HL-60 (cell line): ENCODE results near the gene BTC.

Experiments
- DNase-seq, 2 experiments: peaks; one replicate each; pipeline ENCODE4 v3.0.0-alpha.2; 2010 to 2020; ENCODE audit warnings: low read depth in 1 of 2, low spot score in 1 of 2
- H3K27ac ChIP-seq: fragments of 250-450 bp; sonication (Bioruptor Pico); replicated peaks from 2 replicates; pipeline ENCODE4 v1.5.1; 2020; ENCODE audit warnings: mild to moderate bottlenecking, moderate library complexity
- H3K27me3 ChIP-seq: fragments of 250-450 bp; sonication (Bioruptor Pico); 2 replicates; pipeline ENCODE4 v1.5.1; 2021; ENCODE audit warnings: mild to moderate bottlenecking, moderate library complexity; ENCODE audit not compliant: insufficient read depth, poor library complexity, severe bottlenecking
- H3K4me3 ChIP-seq: replicated peaks from 2 replicates; pipeline ENCODE4 v1.5.1; 2011; ENCODE audit warnings: mild to moderate bottlenecking, control low read depth, low read length; ENCODE audit not compliant: insufficient read depth
- GABPA ChIP-seq: IDR thresholded peaks from 2 replicates; pipeline ENCODE4 v1.6.1; 2012; ENCODE audit warnings: low read depth
- POLR2AphosphoS5 ChIP-seq: IDR thresholded peaks from 2 replicates; pipeline ENCODE4 v1.6.1; 2012; ENCODE audit warnings: low read depth
- SPI1 ChIP-seq: IDR thresholded peaks from 2 replicates; pipeline ENCODE4 v1.6.1; 2012; ENCODE audit warnings: low read depth, mild to moderate bottlenecking, borderline replicate concordance
- TF ChIP-seq, protein P1 (sequence below): IDR thresholded peaks from 2 replicates; pipeline ENCODE4 v1.6.1; 2012; ENCODE audit warnings: low read depth; ENCODE audit not compliant: insufficient replicate concordance
- TF ChIP-seq, protein P2 (sequence below): IDR thresholded peaks from one replicate; pipeline ENCODE4 v1.5.1; 2011; ENCODE audit warnings: low read length, control low read depth, inconsistent platforms; ENCODE audit not compliant: insufficient read depth

The BTC gene

DNA sequence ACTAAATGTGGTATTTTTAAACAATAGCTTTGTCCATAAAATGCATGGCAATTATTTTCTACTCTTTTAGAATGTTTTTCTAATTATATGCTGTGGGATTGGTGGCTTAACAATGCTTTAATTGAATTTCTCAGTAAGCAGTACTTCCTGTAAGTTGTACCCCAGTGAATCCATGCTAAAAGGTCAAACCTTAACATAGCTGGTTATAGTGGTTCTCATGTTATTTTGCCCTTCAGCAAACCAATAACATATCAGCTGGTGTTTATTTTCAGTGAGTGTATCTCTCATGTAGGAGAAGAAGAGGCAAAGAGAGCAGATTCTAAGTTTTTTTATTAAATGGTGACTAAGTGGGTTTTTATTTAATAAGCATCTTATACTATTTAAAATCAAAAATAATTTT lies 41.5 kb downstream of the BTC start:
- H3K4me3 ChIP-seq, result no peak overlapping the region
- DNase-seq, result no peak
- no peaks in the 10 kb centered on the region for H3K27me3 ChIP-seq
- no peak overlapping the region for H3K27ac ChIP-seq
- TF ChIP-seq POLR2AphosphoS5 (no peak), SPI1 (no peak), GABPA (no peak)
- TF ChIP-seq, protein P1, sequence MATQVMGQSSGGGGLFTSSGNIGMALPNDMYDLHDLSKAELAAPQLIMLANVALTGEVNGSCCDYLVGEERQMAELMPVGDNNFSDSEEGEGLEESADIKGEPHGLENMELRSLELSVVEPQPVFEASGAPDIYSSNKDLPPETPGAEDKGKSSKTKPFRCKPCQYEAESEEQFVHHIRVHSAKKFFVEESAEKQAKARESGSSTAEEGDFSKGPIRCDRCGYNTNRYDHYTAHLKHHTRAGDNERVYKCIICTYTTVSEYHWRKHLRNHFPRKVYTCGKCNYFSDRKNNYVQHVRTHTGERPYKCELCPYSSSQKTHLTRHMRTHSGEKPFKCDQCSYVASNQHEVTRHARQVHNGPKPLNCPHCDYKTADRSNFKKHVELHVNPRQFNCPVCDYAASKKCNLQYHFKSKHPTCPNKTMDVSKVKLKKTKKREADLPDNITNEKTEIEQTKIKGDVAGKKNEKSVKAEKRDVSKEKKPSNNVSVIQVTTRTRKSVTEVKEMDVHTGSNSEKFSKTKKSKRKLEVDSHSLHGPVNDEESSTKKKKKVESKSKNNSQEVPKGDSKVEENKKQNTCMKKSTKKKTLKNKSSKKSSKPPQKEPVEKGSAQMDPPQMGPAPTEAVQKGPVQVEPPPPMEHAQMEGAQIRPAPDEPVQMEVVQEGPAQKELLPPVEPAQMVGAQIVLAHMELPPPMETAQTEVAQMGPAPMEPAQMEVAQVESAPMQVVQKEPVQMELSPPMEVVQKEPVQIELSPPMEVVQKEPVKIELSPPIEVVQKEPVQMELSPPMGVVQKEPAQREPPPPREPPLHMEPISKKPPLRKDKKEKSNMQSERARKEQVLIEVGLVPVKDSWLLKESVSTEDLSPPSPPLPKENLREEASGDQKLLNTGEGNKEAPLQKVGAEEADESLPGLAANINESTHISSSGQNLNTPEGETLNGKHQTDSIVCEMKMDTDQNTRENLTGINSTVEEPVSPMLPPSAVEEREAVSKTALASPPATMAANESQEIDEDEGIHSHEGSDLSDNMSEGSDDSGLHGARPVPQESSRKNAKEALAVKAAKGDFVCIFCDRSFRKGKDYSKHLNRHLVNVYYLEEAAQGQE, result no peak
- TF ChIP-seq, protein P2, sequence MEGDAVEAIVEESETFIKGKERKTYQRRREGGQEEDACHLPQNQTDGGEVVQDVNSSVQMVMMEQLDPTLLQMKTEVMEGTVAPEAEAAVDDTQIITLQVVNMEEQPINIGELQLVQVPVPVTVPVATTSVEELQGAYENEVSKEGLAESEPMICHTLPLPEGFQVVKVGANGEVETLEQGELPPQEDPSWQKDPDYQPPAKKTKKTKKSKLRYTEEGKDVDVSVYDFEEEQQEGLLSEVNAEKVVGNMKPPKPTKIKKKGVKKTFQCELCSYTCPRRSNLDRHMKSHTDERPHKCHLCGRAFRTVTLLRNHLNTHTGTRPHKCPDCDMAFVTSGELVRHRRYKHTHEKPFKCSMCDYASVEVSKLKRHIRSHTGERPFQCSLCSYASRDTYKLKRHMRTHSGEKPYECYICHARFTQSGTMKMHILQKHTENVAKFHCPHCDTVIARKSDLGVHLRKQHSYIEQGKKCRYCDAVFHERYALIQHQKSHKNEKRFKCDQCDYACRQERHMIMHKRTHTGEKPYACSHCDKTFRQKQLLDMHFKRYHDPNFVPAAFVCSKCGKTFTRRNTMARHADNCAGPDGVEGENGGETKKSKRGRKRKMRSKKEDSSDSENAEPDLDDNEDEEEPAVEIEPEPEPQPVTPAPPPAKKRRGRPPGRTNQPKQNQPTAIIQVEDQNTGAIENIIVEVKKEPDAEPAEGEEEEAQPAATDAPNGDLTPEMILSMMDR, result no peak

DNA sequence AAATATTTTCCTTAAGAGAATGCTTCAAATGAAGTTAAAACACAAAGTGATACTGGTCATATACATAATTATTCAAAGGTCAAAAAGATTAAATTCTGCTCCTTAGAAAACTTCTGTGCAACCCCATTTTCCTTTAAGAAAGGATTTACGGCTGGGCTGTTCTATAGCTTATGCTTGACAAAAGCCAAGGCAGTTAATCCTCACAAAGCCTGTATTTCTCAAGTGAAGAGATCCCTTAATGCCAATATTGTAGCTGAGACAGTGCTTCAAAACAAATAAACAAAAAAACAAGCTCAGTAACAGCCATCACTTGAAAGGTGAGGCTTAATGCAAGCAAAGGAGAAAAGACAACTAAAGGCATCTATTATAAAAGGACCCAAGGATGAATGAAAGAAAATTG lies 42.5 kb downstream of the BTC start:
- DNase-seq, result no peak
- TF ChIP-seq, protein P1, result no peak
- no peak for TF ChIP-seq GABPA
- no peak for TF ChIP-seq POLR2AphosphoS5
- TF ChIP-seq, protein P2, result no peak
- TF ChIP-seq SPI1, result no peak
- no peak overlapping the region for H3K27ac ChIP-seq
- no peaks in the 10 kb centered on the region for H3K27me3 ChIP-seq
- no peak overlapping the region for H3K4me3 ChIP-seq

DNA sequence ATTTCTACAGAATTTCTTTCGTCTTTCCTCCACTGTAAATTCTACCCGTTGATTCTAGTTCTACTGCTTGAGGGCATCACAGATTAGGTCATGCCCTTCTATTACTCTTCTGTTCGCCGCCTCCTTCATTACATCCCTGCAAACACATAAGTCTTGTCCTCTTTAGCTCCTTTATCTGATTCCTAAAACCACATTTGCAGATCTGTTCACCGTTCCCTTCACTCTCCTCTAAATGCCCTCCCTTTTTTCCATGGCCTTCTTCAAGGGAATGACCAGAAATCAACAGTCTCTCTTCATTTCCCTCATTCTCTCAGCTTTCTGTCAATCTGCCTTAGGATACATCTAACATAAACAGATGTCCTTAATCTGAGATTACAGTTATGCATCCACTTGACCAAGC lies 43.1 kb downstream of the BTC start:
- Histone ChIP-seq H3K27me3 (no peaks in the 10 kb centered on the region), H3K27ac (no peak overlapping the region), H3K4me3 (no peak overlapping the region)
- TF ChIP-seq, protein P1, result no peak
- TF ChIP-seq POLR2AphosphoS5 (no peak), SPI1 (no peak), GABPA (no peak)
- TF ChIP-seq, protein P2, result no peak
- no peak for DNase-seq
